Stimulated activated CD4-positive, alpha-beta T cell treated with anti-CD3 and anti-CD28 coated beads, Interleukin-4, amount 100 ng/mL, for 4 hours (primary cell): Measurements from ENCODE around the gene NEK4.

Experiments used
- DNase-seq, 2 experiments: peaks; one replicate each; pipeline ENCODE4 v3.0.0-alpha.2; 2020

Gene NEK4

GRCh38 chr3:52770496-52771333, at the start of gene NEK4:
NEK4 (minus strand) TSS chr3:52770940; CDS start chr3:52770746, 194 bp downstream.
- peak; percentile 79 to 84 for DNase-seq

GRCh38 chr3:52819936-52820335, 49.2 kb upstream of the NEK4 start:
- no peak for DNase-seq

- no peak for DNase-seq
These were observed 47.1 kb upstream of the NEK4 start for GRCh38 chr3:52817860-52818259.

DNA sequence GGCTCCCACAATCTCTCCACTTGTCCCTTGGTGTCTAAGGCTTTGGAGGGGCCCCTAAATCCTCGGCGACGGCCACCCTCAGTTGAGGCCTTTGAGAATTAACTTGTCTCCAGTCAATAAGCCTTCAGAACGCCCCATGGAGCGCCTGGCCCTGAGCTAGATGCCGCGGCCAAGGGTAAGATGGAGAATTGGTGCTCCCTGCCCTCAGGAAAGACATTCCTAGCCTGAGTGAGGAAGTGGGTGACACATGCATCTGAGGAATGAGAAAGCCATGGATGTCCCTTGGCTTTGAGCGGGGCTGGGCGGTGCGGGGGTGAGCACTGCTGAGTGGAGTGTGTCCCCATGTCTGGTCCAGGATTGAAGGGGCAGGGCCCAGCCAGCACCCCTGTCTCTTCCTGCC, 46.5 kb upstream of the NEK4 start:
- DNase-seq, result no peak

- DNase-seq, result no peak
These were observed 45.9 kb upstream of the NEK4 start for GRCh38 chr3:52816654-52817053.

DNA sequence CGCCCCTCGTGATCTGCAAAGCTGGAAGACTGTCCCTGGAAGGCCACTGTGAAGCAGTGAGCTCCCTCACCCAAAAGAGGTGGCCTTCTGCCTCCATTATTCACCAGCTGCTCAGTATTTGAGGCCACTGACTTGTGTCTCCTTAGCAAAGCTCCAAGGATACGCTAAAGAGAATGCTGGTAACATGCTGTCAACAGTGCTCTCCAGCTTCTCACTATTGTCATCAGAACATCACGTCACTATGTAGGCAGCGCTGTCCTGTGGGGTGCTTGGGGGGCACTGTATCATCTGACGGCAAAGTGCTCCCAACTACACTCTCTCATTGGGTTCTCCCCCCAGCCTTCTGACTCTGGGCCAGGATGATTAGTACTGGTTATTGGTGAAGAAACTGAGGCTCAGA, 45.5 kb upstream of the NEK4 start:
- no peak for DNase-seq

- DNase-seq, result no peak
These were observed 43.1 kb upstream of the NEK4 start for GRCh38 chr3:52813810-52814209.

DNA sequence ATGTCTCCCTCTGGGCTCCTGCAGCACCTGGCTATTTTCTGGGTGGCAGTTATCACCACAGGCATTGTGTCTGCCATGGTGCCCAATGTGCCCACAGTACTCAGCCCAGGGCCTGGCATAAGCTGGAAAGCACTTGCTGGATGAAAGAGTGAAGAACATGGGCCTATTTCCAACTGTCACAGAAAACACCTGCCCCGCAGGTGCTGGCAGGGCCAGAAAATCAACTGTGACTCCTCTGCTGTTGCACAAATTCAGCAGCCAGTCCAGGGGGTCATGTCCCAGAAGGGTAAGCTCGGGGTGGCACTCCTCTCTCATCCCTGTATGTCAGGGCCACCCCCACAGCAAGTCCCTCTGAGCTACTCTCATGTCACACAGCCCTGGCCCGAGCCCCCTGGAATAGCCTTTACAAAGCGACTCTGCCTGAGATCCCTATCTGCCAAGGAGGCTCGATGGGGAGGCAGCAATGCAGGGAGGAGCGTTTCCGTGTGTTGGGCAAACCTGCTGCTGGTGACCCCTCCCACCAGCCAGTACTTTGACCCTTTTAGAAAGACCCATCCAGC, 40.8 kb upstream of the NEK4 start:
- no peak for DNase-seq

DNA sequence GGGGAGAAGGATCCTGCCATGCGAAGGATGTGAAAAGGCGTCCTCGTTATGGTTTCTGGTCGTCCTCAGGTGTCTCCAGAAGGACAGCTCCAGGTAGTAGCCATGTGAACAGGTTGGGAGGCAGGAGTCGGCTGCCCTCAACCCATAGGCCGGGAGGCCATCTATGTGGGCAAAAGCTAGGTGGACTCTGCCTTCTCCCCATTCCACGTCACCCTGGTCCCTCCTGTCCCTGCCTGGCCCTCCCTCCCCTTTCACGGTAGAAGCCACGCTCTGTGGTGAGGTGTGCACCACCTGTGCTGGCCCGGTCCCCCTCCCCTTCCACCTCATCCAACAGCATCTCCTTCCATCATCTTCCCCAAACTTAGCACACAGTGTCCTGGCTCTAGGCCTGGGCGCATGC, 40.2 kb upstream of the NEK4 start:
- no peak for DNase-seq

DNA sequence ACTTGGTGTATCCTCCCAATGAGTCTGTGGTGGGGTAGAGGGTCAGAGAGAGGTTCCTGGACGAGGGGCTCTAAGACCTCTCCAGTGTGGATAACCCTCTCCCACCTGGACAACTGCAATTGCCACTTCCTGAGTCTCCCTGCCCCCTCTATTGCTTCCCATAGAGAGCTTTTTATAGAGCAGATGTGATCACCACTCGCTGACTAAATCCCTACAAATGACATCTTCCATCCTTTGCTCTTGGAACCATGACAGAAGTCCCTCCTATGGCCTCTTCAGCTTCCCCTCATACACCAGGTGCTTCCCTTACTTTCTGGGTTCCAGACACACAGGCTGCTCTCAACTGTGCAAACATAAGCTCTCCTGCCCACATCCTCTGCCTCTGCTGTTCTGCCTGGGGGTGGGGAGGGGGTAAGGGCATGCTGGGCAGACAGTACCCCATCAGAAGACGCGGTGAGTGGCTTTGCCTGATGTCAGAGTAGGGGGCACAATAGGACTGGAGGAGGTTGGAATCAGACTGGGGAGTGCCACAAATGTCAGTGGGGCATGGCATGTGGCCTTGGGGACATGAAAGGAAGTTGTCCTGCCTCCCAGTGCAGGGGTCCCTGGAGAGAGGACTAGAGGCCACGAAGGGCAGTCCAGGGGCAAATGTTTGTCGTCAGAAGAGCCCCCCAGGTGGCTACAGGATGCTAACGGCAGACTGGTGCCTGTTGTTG, 39.1 kb upstream of the NEK4 start:
- no peak for DNase-seq

DNA sequence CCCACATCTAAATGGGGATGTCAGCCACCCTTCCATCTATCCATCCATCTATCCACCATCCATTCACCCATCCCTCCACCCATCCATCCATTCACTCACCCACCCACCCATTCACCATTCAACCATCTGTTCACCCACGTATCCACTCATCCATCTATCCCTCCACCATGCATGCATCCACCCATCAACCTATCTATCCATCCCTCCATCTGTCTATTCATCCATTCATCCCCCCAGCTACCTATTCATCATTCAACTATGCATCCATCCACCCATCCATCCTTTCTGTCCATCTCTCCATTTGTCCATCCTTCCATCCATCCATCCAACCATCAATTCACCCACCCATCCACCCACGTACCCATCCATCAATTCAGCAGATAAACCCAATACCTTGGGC, 38.4 kb upstream of the NEK4 start:
- DNase-seq, result no peak

- DNase-seq, result no peak
These were observed 34.7 kb upstream of the NEK4 start for GRCh38 chr3:52805270-52806039.

DNA sequence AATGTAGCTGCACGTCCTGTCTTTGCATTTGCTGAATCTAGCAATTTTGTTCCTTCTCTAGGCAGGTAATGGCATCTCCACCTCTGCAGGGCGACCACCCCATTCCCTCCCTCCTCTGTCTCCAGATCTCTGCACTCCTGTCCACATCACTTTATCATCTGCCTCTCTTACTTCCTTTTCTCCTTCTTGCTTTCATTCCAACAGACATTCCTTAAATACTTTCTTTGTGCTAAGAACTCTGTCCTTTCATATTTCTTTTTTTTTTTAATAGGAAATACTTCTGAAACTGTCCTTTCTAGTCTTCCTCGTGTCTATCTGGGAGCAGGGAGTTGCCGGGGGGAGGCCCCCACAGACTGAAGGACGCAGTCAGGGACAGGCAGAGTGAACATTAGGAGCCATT, 31.1 kb upstream of the NEK4 start:
- no peak for DNase-seq

DNA sequence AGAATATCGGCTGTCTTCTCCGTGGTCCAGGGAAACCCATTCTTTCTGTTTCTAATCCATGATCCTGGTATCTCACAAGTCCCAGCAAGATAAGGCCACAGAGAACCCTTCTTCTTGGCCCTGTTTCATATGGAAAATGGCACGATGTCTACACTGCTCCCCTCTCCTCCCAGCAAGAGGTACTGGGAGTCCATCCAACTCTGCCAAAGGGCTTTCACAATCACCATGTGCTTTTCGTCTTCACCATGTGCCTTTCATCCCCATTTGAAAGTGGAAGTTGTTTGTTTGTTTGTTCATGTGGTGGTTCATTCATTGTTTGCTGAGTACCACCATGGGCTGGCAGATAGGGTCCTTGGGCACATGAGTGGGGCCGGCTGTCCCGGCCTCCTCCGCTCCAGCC, 29.3 kb upstream of the NEK4 start:
- DNase-seq, result no peak

DNA sequence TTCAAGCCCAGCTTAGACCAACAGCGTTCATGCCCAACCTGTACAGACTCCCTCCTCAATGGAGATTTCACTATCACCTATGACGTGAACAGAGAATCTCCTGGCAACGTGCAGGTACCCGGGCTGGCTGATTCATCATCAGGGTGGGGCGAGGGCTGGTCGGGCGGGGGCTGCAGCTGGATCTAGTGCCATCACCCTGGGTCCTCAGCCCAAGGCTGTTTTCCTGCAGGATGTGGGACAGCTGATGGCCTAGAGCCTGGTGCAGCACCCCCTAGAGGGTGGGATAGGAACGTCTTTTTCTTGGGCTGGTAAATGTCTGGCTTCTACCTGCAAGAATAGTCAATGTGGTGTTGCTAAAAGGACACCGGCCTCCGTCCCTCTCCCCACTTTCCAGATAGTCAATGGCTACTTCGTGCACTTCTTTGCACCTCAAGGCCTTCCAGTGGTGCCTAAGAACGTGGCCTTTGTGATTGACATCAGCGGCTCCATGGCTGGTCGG, 28.3 kb upstream of the NEK4 start:
- no peak for DNase-seq

DNA sequence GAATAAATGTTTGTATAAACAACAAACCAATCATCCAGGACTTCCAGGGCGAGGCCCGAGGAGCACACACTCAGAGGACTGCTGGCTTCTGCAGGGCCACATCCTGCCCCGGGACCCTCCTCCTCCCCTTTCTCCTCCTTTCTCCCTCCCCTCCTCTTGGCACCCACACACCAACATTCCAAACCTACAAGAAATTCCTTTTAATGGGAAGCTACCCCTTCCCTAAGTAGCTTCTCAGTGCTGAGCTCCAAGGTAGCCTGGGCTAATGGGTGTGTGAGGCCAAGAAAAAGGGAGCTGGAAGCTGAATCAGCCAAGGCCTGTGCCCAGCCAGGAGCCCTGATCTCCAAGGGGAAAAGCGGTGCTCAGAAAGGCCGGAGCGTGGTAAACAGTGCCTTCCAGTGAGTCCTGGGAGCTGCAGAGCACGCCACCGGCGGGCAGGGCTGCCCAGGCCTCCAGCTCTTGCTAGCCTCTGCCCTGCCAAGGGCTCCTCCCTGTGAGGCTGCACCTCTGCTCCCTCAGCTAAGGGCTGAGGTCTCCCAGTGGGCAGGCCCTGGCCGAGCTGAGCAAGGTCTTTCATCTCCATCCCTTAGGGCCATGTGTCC, 27.7 kb upstream of the NEK4 start:
- no peak for DNase-seq

- no peak for DNase-seq
These were observed 25.7 kb upstream of the NEK4 start for GRCh38 chr3:52796411-52796810.

DNA sequence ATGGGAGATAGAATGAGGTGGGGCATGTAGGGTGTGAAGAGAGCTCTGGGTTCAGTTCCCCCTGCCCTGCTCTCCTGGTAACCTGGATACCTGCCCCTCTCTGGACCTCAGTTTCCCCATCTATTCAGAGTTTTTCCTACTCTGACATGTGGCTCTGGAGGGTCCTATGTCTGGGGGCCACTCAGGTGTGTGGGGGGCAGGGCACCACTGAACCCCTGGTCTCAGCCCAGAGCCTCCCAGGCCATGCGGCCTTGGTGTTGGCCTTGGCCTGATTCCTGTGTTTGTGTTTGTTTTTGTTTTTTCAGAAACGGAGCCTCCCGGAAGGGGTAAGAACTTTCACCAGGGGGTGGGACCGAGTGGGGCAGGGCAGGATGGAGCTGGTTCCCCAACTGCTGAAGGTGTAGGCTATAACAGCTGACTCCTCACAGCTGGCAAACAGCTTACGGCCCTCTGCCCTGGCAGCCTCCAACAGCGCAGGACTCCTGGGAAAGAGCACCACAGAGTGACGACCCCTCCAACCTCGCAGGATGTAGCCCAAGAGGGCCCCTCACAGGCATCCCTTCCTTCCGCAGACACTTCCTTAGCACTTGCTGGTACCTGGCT, 24.7 kb upstream of the NEK4 start:
- no peak for DNase-seq

- no peak for DNase-seq
These were observed 23.9 kb upstream of the NEK4 start, which contains the start of gene ITIH3 for GRCh38 chr3:52794612-52795099. ITIH3 (plus strand) TSS chr3:52794796; CDS start chr3:52794804, 8 bp downstream.

DNA sequence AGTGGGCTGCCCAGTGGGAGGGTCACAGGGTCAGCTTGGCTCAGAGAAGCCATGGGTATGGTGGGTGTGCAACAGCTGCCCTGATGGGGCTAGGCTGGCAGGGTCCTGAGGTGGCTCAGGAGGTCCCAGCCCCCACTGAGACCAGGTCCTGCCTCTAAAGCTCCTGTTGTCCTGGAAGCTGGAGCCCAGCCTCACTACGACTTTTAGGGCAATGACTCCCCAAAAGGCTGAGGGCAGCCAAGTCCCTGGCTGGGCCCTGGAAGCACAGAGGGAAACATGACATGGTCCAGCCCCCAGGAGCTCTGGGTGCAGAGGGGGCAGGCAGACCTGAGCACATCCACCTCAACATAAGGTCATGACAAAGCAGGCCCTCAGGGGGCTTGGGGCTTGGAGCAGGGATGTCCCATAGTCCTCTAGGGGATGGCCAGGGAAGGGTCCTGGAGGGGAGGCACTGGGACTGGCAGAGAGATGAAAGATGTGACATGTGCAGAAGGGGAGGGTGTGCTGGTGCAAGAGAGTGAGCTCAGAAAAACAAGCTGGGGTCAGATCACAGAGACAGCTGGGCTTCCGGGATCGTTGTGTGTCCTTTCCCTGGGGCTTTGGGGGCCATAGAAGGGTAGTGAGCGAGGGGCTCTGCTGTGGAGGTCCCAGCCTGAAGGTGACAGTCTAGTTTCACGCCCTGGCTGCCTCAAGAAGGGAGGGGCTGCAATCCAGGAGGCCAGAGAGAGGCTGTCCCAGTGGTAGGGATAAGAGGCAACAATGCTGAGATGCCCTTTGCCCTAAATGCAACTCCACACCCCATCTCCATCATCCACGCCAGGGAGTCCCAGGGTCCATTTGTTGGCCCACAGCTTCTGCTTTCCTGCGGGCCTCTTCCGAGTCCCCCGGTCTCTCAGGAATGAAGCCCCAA, 23.2 kb upstream of the NEK4 start:
- DNase-seq, result no peak
